ENCODE data around the gene KIDINS220.

GRCh38 chr2:8709611-8710010 is 127.8 kb downstream of the KIDINS220 start:
- TF ChIP-seq TEAD4 (IDR thresholded peaks at IDR 0.05) (no peak), FOXM1 (IDR thresholded peaks at IDR 0.05; ENCODE audit: borderline replicate concordance, low read depth) (no peak), MAX (IDR thresholded peaks at IDR 0.05) (no peak), YY1 (IDR thresholded peaks at IDR 0.05; ENCODE audit: low read depth) (no peak), EP300 (IDR thresholded peaks at IDR 0.05; ENCODE audit: borderline replicate concordance) (no peak), REST (IDR thresholded peaks at IDR 0.05; ENCODE audit: low read depth) (no peak), TAF1 (IDR thresholded peaks at IDR 0.05; ENCODE audit: low read depth) (no peak), ZBTB7A (IDR thresholded peaks at IDR 0.05; ENCODE audit: low read depth) (no peak), CEBPB (IDR thresholded peaks at IDR 0.05) (no peak)
- TF ChIP-seq, protein P1, sequence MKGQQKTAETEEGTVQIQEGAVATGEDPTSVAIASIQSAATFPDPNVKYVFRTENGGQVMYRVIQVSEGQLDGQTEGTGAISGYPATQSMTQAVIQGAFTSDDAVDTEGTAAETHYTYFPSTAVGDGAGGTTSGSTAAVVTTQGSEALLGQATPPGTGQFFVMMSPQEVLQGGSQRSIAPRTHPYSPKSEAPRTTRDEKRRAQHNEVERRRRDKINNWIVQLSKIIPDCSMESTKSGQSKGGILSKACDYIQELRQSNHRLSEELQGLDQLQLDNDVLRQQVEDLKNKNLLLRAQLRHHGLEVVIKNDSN (IDR thresholded peaks at IDR 0.05): no peak

All from Ishikawa (cell line).